GM12875 (cell line): ENCODE results near the gene AKIRIN2.

ENCODE experiments used
- H3K4me3 ChIP-seq: one replicate; pipeline ENCODE4 v1.5.1; 2011; ENCODE audit warnings: low read depth, low read length, control low read depth
- TF ChIP-seq, protein P1 (sequence below): IDR thresholded peaks from 2 replicates; pipeline ENCODE4 v1.5.1; 2011; ENCODE audit warnings: low read depth, mild to moderate bottlenecking, control low read depth, inconsistent platforms, low read length, moderate library complexity, borderline replicate concordance; ENCODE audit not compliant: insufficient read depth

AKIRIN2 gene

DNA sequence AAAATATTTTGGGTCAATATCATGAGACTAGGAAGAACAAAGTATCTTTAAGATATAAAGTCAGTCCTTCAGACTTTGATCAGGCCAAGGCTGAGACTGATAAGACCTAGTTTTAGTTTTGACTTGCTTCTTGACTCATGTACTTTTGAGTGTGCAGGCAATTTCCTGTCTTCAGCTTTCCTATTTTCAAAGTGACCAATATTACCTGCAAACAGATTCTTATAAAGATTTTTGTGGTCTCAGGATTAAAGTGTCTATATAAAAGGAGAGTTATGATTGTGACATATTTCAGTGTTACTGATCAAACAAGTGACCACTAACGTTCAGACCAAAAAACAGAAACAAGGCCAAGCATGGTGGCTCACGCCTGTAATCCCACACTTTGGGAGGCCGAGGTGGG is 36.0 kb upstream of the AKIRIN2 start:
- TF ChIP-seq, protein P1, sequence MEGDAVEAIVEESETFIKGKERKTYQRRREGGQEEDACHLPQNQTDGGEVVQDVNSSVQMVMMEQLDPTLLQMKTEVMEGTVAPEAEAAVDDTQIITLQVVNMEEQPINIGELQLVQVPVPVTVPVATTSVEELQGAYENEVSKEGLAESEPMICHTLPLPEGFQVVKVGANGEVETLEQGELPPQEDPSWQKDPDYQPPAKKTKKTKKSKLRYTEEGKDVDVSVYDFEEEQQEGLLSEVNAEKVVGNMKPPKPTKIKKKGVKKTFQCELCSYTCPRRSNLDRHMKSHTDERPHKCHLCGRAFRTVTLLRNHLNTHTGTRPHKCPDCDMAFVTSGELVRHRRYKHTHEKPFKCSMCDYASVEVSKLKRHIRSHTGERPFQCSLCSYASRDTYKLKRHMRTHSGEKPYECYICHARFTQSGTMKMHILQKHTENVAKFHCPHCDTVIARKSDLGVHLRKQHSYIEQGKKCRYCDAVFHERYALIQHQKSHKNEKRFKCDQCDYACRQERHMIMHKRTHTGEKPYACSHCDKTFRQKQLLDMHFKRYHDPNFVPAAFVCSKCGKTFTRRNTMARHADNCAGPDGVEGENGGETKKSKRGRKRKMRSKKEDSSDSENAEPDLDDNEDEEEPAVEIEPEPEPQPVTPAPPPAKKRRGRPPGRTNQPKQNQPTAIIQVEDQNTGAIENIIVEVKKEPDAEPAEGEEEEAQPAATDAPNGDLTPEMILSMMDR, result no peak

GRCh38 chr6:87736809-87737540 is 34.9 kb upstream of the AKIRIN2 start:
- no peak overlapping the region for H3K4me3 ChIP-seq
- TF ChIP-seq, protein P1, result no peak

More for the DNA sequence above, 36.0 kb upstream of the AKIRIN2 start:
- H3K4me3 ChIP-seq, result no peak overlapping the region

DNA sequence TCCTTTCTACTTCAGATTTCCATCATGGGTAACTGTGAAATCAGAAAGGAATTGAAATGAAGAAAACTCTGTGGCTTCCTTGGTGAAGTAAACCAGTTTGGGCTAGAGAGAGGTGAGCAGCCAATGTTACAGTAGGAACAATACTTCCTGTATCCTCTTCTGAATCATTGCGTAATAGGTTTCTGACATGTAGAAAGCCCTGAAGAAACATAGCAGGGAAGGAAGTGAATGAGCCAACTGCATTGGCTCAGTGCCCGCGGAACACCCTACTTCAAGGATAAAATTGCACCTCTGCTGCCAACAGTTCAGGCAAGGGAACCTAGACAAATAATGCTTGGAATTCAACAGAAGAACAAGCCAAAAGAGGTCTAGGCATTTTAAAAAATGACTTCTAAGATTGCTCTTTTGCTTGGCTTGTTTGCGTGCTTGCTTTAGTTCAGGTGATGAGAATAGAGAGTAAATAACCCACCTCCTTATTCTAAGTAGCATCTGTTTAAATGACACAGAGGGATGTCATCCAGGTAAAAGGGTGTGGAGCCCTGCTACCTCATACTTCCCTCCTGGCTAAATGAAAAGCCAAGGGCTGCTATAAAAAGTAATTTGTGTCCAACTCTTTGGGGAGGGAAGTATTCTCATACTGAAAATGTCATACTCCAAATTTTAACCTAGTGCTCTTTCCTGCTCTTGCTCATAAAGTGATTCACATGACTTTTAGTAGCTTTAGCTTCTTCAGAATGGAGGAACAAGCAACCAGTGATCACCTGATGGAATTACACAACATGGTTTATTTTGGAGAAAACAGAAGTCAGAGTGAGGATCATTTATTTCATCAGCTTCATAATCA is 30.0 kb upstream of the AKIRIN2 start:
- TF ChIP-seq, protein P1, result no peak
- no peak overlapping the region for H3K4me3 ChIP-seq

DNA sequence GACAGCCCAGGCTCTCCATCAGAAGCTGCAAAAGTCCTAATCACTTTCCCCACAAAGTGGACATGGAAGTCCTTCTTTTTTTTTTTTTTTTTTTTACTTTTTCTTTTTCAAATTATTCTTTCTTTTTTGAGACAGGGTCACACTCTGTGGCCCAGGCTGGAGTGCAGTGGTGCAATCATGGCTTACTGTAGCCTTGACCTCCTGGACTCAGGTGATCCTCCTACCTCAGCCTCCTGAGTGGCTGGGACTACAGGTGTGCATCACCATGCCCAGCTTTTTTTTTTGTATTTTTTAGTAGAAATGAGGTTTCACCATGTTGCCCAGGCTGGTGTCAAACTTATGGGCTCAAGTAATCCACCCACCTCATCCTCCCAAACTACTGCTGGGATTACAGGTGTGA is 29.0 kb upstream of the AKIRIN2 start:
- TF ChIP-seq, protein P1, result no peak
- H3K4me3 ChIP-seq, result no peak overlapping the region

- TF ChIP-seq, protein P1, result no peak
- no peak overlapping the region for H3K4me3 ChIP-seq
Measured at GRCh38 chr6:87729965-87730719, 28.1 kb upstream of the AKIRIN2 start.

GRCh38 chr6:87728706-87729105 is 26.7 kb upstream of the AKIRIN2 start:
- TF ChIP-seq, protein P1, result no peak
- no peak overlapping the region for H3K4me3 ChIP-seq
